NCI-H82 treated with DMSO at 0.1 percent for 48 hours (cell line): ENCODE data around the gene PBLD.

Experiments used
- DNase-seq: peaks from one replicate; lab custom pipeline; 2025; ENCODE audit not compliant: unreplicated experiment; lab: John Stamatoyannopoulos, UW

The PBLD gene

DNA sequence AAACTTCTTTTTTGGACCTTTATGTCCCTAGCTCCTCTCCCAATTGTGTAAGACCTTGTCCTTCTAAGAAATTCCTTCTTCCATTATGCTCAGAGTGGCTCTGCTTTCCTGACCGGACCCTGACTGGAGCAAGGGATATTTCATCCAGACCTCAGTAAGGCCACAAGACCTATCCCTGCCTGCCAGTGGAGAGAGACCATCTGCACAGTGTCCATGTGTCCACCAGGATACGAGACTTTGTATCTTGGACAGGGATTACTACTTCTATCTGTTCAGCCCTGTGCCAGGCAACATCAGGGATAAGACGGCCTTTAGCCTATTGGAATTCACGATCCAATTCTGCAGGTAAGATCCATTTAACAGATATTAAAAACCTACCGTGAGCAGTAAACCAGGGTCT is 93.7 kb downstream of the PBLD start:
- no peak for DNase-seq

DNA sequence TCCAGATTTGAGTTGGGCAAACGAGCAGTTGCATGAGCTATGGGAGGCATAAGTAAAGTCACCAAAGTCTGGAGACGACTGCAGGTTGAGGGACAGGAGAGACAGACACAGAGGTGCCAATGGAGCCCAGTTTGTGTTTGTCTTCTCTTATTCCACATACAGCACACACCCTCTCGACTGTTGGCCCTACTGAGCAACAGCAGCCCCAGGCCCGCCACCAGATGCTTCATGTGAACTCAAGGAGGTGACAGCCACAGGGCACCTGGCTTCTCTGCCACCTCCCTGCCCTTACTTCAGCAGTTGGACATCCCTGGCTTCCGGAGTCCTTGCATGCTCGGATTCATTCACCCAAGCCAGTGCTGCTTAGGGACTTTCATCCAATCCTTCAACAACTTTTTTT is 94.4 kb downstream of the PBLD start:
- DNase-seq = no peak

DNA sequence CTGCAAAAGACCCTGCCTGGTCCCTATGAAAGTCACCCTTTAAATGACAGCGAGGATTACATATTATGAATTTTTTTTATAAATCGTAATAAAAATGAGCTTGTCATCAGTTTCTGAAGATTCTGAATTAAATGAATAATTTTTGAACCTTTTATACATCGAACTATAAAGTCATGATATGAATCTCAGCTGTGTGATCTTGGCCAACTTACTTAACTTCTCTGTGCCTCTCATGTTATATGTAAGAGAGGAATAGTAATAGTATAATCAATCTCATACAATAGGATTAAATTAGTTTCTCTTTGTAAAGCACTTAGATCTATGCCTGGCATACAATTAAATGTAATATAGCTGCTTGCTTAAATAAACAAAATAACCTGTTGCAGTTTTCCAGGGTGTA is 95.6 kb downstream of the PBLD start:
- no peak for DNase-seq

DNA sequence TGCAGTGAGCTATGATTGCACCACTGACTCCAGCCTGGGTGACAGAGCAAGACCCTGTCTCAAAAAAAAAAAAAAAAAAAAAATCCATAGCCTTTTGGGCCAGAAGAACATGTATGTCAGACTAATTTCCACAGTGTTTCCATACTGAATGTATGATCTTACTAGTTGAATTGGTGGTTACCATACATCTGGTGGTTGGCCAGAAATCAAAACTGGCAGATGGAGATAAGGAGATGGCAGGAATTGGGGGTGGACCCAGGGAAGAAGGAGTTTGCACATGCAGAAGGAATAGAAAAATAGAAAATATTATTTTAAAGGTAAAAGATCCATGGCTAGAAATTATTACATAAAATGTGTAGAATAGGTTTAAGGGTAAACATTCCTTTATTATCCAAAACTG is 97.1 kb downstream of the PBLD start:
- DNase-seq = no peak

DNA sequence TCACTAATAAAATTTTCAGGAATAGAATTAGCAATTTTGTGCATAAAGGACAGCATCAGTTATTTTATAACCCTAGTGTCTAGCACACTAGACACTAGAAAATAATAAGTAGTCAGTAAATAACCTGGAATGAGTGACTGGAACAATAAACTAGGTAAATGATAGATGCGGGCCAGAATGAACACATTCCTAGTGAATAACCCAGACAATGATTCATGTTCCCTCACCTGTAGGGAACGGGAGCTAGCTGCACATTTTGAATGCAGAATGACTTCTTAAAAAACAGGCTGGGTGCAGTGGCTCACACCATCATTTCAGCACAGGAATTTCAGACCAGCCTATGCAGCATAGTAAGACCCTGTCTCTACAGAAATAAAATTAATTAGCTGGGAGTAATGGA is 97.6 kb downstream of the PBLD start:
- DNase-seq = no peak

DNA sequence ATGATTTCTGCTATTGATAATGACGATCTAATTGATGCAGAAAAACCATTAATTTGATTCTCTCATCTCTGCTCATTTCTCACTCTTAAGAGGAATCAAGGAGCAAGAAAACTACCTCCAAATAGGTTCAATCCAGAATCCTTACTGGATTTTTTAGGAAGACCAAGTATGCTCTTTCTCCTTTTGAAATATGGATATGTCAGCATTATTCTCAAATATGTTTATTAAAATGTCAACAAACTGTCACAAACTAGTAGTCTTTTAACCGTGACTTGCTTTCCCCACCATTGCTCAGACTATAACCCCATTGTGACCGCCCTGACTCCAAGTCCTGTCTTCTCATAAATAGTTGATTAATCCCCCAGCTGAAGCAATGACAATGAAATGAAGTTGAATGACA is 99.7 kb downstream of the PBLD start:
- DNase-seq = no peak
